AG08396 (cell line): ENCODE results near the gene DNAJC7.

ENCODE experiments used
- DNase-seq: peaks from one replicate; pipeline ENCODE4 v3.0.0; 2012; ENCODE audit warnings: low spot score, mixed read lengths

The DNAJC7 gene

GRCh38 chr17:42016941-42017865, at the start of gene DNAJC7:
Gene DNAJC7, minus strand, starts transcription at chr17:42017439. Its CDS starts 23 bp downstream, at chr17:42017416.
- peak; percentile 94 for DNase-seq

- no peak for DNase-seq
These were observed 48.0 kb upstream of the DNAJC7 start for GRCh38 chr17:42065201-42065600.

- no peak for DNase-seq
These were observed 45.4 kb upstream of the DNAJC7 start for GRCh38 chr17:42062681-42063080.

- no peak for DNase-seq
These were observed 44.6 kb upstream of the DNAJC7 start for GRCh38 chr17:42061646-42062487.

GRCh38 chr17:42060231-42060630, 43.0 kb upstream of the DNAJC7 start:
- DNase-seq: no peak

GRCh38 chr17:42059815-42060214, 42.6 kb upstream of the DNAJC7 start:
- DNase-seq: no peak

- no peak for DNase-seq
These were observed 40.8 kb upstream of the DNAJC7 start for GRCh38 chr17:42058063-42058462.

GRCh38 chr17:42056635-42057034, 39.4 kb upstream of the DNAJC7 start:
- no peak for DNase-seq

- no peak for DNase-seq
These were observed 38.3 kb upstream of the DNAJC7 start for GRCh38 chr17:42055496-42055895.

- DNase-seq: no peak
These were observed 37.8 kb upstream of the DNAJC7 start for GRCh38 chr17:42055027-42055426.

GRCh38 chr17:42053731-42054500, 36.7 kb upstream of the DNAJC7 start:
- DNase-seq: no peak

- DNase-seq: no peak
These were observed 35.2 kb upstream of the DNAJC7 start for GRCh38 chr17:42052346-42052877.

GRCh38 chr17:42051645-42052044, 34.4 kb upstream of the DNAJC7 start:
- no peak for DNase-seq

GRCh38 chr17:42051013-42051400, 33.8 kb upstream of the DNAJC7 start:
- no peak for DNase-seq

GRCh38 chr17:42050393-42051012, 33.3 kb upstream of the DNAJC7 start, which contains the start of gene C17orf113:
Gene C17orf113, minus strand, starts transcription at chr17:42050601. Its CDS starts 7,225 bp downstream, at chr17:42043376.
- DNase-seq: peak; percentile 73

- no peak for DNase-seq
These were observed 32.7 kb upstream of the DNAJC7 start for GRCh38 chr17:42049834-42050392.

- no peak for DNase-seq
These were observed 30.1 kb upstream of the DNAJC7 start for GRCh38 chr17:42047343-42047742.

- no peak for DNase-seq
These were observed 28.5 kb upstream of the DNAJC7 start for GRCh38 chr17:42045719-42046118.

- DNase-seq: no peak
These were observed 25.5 kb upstream of the DNAJC7 start for GRCh38 chr17:42042598-42043319.

- no peak for DNase-seq
These were observed 24.4 kb upstream of the DNAJC7 start for GRCh38 chr17:42041619-42042018.
